Fibroblast of lung (primary cell): ENCODE data around the gene RNLS.

Experiments used
- CTCF ChIP-seq, 2 donors: IDR thresholded peaks in 1 of 2; conservative IDR thresholded peaks in 1 of 2; 1 replicate in 1 of 2; 2 replicates in 1 of 2; pipeline ENCODE4 v1.5.1; 2011 to 2012; ENCODE audit warnings: low read length in 2 of 2, control low read depth in 1 of 2, inconsistent platforms in 1 of 2, low read depth in 1 of 2, mild to moderate bottlenecking in 1 of 2
- EZH2 ChIP-seq: IDR thresholded peaks from 2 replicates; pipeline ENCODE4 v1.5.1; 2012; ENCODE audit warnings: low read length, control low read depth, mild to moderate bottlenecking; ENCODE audit errors: missing control alignments

- TF ChIP-seq CTCF (conservative IDR thresholded peaks at IDR 0.05 in 1 of 2, IDR thresholded peaks at IDR 0.05 in 1 of 2; ENCODE audit: low read depth in 1 of 2, low read length in 2 of 2) (no peak), EZH2 (no peak)
These were observed 266.7 kb downstream of the RNLS start for GRCh38 chr10:88316292-88316861.
